HG03354 (cell line): ENCODE data around the gene TGM5.
"Not testable (repeated sequence)": the region's sequence is repeated elsewhere in the genome, so short reads cannot be mapped to it uniquely, and the experiment has no call there.

ENCODE experiments used
- ATAC-seq: cut with Tn5 transposase; IDR thresholded peaks from one replicate; pipeline ENCODE4 v1.9.1; 2021; ENCODE audit warnings: mild to moderate bottlenecking; ENCODE audit not compliant: unreplicated experiment, poor library complexity, severe bottlenecking

Gene TGM5, protein sequence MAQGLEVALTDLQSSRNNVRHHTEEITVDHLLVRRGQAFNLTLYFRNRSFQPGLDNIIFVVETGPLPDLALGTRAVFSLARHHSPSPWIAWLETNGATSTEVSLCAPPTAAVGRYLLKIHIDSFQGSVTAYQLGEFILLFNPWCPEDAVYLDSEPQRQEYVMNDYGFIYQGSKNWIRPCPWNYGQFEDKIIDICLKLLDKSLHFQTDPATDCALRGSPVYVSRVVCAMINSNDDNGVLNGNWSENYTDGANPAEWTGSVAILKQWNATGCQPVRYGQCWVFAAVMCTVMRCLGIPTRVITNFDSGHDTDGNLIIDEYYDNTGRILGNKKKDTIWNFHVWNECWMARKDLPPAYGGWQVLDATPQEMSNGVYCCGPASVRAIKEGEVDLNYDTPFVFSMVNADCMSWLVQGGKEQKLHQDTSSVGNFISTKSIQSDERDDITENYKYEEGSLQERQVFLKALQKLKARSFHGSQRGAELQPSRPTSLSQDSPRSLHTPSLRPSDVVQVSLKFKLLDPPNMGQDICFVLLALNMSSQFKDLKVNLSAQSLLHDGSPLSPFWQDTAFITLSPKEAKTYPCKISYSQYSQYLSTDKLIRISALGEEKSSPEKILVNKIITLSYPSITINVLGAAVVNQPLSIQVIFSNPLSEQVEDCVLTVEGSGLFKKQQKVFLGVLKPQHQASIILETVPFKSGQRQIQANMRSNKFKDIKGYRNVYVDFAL

DNA sequence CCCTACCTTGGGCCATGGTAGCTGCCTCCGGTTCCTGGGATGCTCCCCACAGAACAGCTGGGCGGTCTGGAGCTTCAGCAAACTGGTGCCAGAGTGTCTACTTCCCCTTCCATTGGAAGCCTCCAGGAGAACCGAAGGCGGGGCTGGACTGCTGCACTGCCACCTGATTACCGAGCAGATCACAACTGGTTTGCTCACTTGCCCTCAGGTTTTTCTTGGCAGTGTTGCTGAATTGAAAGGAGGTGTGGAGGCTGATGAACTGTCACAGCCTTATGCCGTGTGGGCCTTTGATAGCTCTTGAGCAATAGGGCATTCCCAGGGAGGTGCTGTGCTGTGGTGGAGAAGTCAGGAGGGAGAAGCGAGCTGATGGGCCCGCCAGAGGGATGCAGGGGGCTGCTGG is at the start of gene TGM5:
Gene TGM5, minus strand, starts transcription at position 95 of the 400 bp plus-strand sequence. Its CDS starts 79 bp downstream, at position 16.
- ATAC-seq = no peak

DNA sequence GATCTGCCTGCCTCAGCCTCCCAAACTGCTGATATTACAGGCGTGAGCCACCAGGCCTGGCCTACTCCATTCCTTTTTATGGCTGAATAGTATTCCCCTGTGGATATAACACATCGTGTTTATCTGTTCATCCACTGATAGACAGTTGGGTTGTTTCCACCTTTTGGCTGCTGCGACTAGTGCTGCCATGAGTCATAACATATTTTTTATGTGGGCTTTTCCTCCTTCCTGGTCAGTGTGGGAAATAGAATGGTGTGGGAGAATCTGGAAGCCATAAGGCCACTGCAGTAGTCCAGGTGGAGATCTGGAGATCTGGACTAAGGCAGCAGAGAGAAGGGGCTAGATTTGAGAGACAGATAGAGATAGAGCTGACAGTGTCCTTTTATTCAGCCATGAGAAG is 47.4 kb upstream of the TGM5 start:
- ATAC-seq = no peak

DNA sequence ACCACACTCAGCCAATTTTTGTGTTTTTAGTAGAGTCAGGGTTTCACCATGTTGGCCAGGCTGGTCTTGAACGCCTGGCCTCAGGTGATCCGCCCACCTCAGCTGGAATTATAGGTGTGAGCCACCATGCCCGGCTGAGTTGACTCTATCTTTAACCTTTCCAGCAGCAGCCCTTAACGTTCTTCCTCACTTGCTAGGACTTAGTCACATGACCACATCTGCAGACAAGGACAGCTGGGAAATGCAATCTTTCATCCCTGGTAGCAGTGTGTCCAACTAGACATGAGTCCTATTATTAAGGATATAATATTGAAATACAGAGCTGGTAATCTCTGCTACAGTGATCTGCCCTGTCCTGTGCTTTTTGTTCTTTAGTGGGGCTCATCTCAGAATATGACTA is 45.6 kb upstream of the TGM5 start:
- no peak for ATAC-seq

DNA sequence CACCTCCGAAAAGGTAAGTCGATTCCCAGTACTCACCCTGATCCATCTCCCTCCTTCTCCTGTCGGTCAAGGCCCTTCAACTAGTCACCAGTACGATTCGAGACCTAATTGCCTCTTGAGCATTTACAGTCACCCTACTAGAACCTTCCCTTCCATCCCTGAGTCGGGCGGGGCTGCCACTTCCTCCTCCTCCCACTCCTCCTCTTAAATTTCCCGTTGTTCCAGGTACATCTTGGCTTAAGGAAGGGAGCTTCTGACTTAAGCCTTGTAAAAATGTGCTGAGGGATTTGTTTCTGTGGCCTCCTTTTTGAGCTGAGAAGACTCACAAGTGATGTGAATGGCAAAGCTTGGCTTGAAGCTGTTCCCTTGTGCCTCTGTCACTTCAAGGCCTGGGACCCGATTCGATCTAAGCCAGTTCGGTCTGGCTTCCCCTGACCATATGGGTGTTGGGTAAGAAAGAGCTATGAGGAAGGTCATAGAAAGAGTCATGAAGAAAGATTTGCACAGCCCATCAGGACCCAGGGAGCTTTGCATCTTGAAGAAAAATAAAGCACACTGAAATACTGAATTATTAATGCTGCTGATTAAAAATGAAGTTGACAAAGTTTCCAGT is 35.6 kb upstream of the TGM5 start, which contains the start of gene TGM7:
Gene TGM7, minus strand, starts transcription at position 51 of the 613 bp plus-strand sequence.
- ATAC-seq = no peak

DNA sequence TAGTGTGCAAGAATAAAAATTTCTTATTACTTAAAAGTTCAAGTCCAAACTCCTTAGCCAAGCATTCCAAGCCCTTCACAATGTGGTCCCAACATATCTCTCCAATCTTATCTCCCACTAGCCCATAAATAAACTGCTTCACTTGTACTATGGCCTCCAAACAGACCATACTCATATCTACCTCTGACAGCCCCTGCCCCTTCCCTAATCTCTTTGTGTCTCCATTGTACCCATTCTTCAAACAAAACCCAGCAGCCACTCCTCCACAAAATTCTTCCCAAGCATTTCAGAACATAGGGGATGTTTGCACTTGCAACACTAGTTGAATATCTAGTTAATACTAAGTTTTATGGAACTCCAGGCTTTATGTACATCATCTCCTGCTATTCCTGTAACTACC is 33.2 kb upstream of the TGM5 start:
- ATAC-seq = no peak

DNA sequence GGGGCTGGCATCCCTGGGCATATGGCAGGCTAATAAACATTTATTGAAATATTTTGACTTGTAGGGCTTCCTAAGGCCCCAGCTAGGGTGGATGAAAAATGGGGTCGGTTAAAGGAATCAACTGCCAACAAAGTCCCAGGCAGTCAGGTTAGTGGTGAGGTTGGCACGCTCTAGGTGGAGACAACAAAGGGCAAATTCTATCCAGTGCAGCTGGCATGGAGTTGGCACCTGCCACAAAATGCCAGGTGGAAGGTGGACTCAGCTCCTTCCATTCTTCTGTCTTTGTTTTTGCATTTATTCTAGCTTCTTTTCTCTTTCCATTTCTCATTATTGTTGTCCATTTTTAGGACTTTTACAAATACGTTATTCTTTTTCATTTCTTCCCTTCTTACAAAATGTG is 32.7 kb upstream of the TGM5 start:
- no peak for ATAC-seq

DNA sequence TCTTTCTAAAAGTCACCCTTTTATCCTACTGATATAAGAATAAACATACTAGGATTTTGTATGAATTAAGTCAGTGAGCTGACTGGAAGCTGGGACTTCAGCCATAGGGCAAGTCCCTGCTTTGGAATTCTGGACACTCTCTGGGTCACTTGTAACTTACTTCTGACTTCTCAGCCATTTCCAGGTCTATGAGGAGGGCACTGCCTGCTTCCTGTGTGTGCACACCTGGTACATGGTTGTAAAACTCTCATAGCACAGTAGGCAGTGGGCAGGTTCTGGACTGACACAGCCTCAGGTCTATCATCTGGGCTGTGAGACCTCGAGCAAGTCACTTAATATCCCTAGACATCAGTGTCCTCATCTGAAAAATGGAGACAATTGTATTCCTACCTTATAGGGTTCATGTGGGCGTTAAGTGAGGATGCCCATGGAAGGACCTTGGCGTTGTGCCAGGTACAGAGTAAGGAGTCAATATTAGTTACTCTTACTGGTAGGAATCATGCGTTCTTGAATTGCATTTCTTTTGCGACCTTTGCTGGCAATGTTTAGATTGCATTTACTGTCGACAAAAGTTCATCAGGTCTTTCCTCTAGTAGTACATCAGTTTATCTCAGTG is 27.5 kb upstream of the TGM5 start:
- ATAC-seq = no peak

DNA sequence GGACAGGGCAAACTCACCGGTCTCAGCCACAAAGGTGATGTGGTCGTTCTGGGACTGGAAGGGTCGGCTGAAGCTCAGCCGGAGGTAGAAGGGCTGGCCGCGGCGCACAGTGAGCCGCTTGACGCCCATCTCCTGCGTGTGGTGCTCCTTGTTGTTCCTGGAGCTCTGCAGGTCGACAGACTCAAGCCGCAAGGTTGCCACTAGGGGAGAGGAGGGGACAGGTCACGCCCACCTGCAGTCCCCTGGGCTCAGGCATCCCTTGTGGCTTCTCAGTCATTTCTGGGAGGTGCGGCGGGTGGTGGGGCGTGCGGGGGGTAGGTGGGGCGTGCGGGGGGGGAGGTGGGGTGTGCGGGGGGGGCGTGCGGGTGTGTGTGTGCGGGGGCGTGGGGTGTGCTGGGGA is 26.7 kb upstream of the TGM5 start:
- ATAC-seq = no peak

DNA sequence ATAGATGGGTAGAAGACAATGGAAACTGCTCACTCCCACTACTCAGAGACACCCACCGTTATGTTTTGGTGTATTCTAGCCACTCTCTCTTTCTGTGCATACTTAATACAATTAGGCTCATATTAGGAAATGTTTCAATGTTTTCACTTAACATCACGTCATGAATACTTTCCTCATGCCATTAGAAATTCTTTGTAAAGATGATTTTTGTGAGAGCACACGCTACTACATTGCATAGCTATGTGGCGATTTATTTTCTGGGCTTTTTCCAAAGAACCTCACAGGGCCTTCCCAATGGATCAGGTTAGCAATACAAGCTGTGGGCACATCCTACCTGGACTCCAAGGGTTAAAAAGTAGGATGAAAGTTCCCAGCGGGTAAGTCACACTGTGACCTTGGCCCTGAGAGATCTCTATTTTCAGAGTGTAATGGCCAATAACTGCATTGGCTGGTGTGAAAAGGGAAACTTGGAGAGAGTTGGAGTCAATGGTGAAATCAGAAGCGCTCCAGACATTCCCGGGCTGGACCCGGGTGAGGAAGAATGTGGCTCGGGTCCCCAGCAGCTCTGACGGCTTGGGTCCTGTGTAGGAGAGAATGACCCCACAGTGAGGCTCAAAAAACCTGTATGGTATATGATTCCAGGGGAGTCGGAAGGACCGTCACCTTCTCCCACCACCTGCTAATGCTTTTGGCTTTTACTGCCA is 25.8 kb upstream of the TGM5 start:
- no peak for ATAC-seq

DNA sequence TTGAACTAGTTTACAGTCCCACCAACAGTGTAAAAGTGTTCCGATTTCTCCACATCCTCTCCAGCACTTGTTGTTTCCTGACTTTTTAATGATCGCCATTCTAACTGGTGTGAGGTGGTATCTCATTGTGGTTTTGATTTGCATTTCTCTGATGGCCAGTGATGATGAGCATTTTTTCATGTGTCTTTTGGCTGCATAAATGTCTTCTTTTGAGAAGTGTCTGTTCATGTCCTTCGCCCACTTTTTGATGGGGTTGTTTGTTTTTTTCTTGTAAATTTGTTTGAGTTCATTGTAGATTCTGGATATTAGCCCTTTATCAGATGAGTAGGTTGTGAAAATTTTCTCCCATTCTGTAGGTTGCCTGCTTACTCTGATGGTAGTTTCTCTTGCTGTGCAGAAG is 22.9 kb upstream of the TGM5 start:
- not testable (repeated sequence) for ATAC-seq

DNA sequence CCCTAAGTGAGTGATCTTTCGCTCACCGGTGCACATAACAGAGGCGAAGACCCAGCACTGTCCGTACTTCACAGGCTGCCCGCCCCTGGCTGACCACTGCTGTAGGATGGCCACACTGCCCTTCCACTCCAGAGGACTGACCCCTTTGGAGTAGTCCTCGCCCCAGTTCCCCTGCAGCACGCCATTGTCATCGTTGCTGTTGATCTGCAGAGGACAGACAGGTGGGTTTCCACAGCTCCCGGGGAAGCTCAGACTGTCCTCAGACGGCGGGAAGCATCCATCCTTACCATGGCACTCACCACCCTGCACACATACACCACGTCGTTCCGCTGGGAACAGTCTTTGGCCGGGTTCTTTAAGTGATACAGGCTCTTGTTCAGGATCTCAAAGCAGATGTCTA is 20.5 kb upstream of the TGM5 start:
- ATAC-seq = no peak

DNA sequence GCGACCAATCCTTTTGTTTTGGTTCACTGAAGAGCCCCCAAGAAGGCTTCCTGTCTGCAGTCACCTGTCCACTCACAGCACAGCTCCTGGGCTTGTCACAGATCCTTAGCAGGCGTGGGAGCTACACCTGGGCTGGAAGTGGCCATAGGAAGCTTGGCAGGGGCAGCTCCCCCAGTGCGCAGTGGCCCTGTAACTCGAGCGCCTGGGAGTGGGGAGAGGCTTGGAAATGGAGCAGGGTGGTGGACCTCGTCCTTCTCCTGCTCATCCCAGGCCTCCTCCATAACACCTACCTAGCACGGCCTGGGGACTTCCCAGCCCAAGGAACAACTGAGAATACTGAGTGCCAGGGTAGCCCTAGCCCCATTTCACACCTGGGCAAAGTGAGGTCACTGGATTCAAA is 19.3 kb upstream of the TGM5 start:
- ATAC-seq = no peak

DNA sequence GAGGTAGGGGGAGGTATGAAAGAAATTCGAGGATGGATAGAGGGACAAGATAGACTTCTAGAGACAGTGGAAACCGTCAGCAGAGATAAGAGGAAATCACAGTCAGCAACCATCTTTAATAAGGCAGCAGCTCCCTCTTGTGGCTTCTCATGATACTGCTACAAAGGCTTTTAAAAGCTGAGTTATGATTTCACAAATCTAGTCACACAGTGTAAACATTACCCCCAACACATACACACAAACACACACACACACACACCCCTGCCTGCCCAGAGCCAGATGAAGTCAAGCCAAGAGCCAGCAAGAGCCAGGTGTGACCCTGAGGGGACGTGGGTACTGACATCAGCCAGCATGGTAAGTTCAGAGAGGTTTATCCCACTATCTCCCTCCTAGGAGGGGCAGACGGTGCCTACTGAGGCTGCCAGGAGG is 18.9 kb upstream of the TGM5 start:
- ATAC-seq = no peak

DNA sequence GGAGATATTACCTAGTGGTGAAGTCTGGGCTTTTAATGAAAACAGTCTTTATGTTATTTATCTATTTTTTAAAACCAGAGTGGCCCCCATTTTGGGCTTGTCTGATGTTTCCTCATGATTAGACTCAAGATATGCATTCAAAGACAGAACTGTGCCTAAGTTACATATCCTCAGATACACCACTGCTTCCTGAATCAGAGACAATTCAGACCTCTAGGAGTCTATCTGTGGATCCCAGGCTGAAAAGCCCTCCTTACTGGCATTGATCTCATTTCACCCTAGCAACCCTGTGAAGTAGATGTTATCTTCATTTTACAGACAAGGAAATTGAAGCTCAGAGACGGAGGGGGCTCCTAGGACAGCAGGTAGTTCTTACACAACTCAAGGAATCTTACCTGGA is 16.8 kb upstream of the TGM5 start:
- ATAC-seq = no peak

DNA sequence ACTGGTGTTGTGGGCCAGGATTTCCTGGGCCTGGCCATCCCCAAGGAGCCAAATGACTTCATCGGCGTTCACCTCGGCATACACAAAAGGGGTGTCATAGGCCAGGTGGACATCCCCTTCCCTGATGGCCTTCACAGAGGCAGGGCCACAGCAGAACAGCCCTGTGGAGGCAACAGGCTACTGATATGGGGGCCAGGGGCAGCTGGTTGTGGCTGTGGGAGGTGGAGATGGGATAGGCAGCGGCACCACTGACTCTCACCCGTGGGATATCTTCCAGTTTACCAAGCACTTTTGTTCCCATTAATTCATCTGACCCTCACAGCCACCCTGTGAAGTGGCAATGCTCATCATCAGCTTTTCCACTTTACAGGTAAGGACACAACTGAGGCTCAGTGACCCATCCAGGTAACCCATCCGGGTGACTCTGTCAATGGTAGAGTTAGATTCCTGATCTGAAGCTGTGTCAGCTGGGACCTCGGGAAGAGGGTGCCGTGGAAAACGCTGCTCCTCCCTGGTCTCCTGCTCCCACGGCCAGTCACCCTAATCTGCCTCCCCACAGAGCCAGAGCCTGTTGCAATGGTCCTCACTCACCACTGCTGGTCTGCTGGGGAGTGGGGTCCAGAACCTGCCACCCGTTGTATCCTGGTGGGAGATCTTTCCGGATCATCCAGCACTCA is 15.3 kb upstream of the TGM5 start:
- no peak for ATAC-seq

DNA sequence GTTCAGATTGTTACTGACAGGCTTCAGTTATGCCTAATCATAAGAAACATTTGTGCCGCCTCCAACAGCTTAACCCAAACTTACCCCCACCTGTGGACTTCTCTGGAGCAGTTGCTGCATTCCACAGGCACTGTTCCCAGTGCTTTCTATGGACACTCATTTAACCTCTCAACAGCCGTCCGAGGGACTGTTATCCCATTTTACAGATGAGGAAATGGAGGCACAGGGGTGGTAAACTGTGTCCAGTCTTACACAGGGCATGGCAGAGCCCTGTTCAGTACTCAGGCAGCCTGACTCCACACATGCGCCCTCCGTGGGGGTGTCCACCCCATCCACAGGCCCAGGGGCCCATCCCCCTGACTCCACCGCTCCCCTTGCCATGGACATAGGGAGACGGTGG is 14.3 kb upstream of the TGM5 start:
- ATAC-seq = no peak

DNA sequence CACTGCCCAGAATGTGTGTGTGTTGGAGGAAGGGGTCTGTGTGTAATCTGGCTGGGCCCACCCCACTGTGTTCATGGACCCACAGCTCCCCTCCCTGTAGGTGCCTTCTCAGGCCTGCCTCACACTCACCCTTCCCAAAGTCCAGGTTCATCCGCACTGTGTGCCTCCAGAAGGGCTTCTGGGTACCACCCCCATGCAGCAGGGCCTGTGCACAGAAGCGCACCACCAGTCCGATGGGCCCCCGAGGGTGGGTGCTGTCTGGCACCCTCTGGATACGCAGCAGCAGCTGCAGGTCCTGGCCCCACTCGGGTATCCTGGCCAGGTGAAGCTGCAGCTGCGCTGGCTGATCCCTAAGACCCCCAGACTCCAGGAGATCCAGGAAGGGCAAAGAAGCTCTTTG is 12.8 kb upstream of the TGM5 start:
- ATAC-seq = no peak

DNA sequence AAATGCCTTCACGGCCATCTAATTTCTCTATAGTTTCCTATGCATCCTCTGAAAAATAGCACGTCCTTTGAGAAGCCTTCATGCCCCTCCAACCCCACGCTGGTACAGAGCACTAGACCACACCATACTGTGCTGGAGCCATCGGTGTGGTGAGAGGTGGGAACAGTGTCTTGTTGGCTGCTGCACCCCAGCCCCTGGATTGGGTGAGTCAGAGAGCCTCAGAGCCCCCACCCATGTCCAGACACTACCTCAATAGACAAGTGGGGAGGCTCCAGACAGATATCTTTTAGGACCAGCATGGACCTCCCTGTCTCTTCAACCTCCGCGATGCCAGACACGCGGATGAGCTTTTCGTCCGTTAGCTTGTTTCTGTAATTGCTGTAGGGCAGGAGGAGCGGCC is 12.1 kb upstream of the TGM5 start:
- no peak for ATAC-seq

DNA sequence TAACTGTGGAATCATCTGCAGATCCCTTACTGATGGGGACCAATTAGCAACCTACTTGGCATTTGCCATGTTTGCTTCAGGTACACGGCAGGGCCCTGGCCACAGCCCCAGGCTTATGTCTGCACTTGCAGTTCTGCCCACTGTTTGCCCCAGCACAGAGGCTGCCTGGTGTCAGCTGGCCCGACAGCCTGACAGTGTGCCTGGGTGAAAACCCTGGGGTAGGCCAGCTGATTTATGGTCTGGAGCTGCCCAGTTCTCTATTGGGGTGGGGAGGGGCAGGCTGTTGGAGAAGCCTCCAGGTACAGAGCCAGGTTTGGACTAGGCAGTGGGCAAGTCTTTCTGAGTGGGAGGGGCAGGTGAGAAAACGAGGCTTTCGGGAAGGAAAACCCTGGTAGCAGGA is 11.2 kb upstream of the TGM5 start:
- no peak for ATAC-seq
